ENCODE measurements around the gene EML4.

EML4 gene

DNA sequence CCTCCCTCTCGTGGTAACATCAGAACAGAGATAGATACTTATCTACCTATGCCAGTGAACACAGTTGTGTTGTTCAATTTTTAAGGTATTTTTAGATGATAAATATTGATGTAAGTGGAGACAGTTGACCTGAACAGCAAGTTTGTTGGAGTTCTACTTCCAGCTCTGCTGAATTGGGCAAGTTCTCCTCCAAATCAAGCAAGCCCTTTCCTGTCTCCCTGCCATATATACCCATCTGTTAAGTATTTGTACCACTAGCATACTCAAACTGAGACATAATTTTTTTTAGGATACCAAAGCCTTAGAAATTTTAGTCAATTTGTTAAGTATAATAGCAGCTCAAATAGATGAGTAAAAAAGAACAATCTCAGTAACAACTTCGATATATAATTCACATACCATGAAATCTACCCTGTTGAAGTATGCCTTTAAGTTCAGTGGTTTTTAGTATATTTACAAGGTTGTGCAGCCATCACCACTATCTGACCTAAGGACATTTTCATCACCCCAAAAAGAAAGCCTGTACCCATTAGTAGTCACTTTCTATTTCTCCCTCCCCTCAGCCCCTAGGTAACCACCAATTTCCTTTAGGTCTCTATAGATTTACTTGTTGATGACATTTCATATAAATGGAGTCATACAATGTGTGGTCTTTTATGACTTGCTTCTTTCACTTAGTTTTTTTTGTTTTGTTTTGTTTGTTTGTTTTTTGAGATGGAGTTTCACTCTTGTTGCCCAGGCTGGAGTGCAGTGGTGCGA, 130.0 kb downstream of the EML4 start:
- H3K4me3 ChIP-seq (ENCODE audit: control insufficient read depth, low read depth, low read length): no peak overlapping the region
- TF ChIP-seq CTCF (conservative IDR thresholded peaks at IDR 0.05; ENCODE audit: control insufficient read depth, insufficient read depth, low read depth, low read length): no peak
- DNase-seq (ENCODE audit: low read depth): no peak

- no peak overlapping the region for H3K4me3 ChIP-seq (ENCODE audit: control insufficient read depth, low read depth, low read length)
- TF ChIP-seq CTCF (conservative IDR thresholded peaks at IDR 0.05; ENCODE audit: control insufficient read depth, insufficient read depth, low read depth, low read length): no peak
- DNase-seq (ENCODE audit: low read depth): no peak
Measured at GRCh38 chr2:42300527-42300926, 131.4 kb downstream of the EML4 start.

GRCh38 chr2:42303252-42303651, 134.1 kb downstream of the EML4 start:
- H3K4me3 ChIP-seq (ENCODE audit: control insufficient read depth, low read depth, low read length): no peak overlapping the region
- DNase-seq (ENCODE audit: low read depth): no peak
- no peak for TF ChIP-seq CTCF (conservative IDR thresholded peaks at IDR 0.05; ENCODE audit: control insufficient read depth, insufficient read depth, low read depth, low read length)

- no peak for DNase-seq (ENCODE audit: low read depth)
- no peak for TF ChIP-seq CTCF (conservative IDR thresholded peaks at IDR 0.05; ENCODE audit: control insufficient read depth, insufficient read depth, low read depth, low read length)
- H3K4me3 ChIP-seq (ENCODE audit: control insufficient read depth, low read depth, low read length): no peak overlapping the region
Measured at GRCh38 chr2:42304059-42304713, 135.0 kb downstream of the EML4 start.

DNA sequence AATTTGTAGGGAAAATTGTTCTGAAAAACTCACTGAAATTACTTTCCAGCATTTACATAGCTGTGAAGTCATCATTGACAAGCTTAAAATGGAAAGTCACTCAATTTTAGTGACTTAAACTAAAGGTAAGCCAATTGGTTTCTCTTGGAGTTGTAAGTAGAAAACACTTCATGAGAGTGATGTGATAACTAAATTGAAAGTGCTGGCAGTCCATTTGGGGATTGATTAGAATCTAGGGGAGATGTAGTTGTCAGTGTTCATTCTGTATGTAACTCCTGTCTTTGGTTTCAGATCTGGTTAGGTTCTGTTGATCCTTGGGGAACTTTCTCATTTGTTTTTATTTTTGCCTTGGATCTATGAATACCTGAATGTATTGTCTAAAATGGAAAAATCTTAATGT, 138.0 kb downstream of the EML4 start:
- no peak for TF ChIP-seq CTCF (conservative IDR thresholded peaks at IDR 0.05; ENCODE audit: control insufficient read depth, insufficient read depth, low read depth, low read length)
- DNase-seq (ENCODE audit: low read depth): no peak
- H3K4me3 ChIP-seq (ENCODE audit: control insufficient read depth, low read depth, low read length): no peak overlapping the region

DNA sequence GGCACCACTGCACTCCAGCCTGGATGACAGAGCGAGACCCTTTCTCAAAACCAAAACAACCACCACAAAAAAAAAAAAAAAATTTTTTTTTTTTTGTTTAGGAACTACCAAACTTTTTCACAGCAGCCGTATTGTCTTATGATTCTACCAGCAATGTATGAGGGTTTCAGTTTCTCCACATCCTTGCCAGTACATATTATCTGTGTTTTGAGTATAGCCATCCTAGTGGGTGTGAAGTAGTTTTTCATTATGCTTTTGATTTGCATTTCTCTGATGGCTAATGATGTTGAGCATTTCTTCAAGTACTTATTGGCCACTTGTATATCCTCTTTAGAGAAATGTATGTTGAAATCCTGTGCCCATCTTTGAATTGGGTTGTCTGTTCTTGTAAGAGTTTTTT, 140.2 kb downstream of the EML4 start:
- no peak overlapping the region for H3K4me3 ChIP-seq (ENCODE audit: control insufficient read depth, low read depth, low read length)
- no peak for DNase-seq (ENCODE audit: low read depth)
- no peak for TF ChIP-seq CTCF (conservative IDR thresholded peaks at IDR 0.05; ENCODE audit: control insufficient read depth, insufficient read depth, low read depth, low read length)

Measured in fibroblast of mammary gland (primary cell).